ENCODE measurements around the gene MLPH. TPM values are rescaled to one million over a fixed set of nuclear protein-coding genes. Genes with fewer than 3 reads are reported as not detected.

Gene MLPH
- total and polyA plus RNA-seq, 2 of the 13 experiments (the other 11 are each of a cell fraction or from before 2014, with no cell fraction given) = 0.12 TPM; not detected in 1

GRCh38 chr2:237496428-237496827 is 9.4 kb downstream of the MLPH start:
- 60% methylated on average over 8 of the region's 8 CpGs for WGBS (ENCODE audit: low lambda C conversion rate)
- BruUV-seq (replicated peaks) = no TSS peak
- no peaks in the 10 kb centered on the region for H3K4me1 ChIP-seq (ENCODE audit: insufficient read depth, low read length)
- no peak overlapping the region for H3K4me3 ChIP-seq (replicated peaks in 1 of 3; ENCODE audit: insufficient read depth in 1 of 3, low read depth in 2 of 3, low read length in 3 of 3)
- in situ Hi-C loops (cut with HindIII; ENCODE audit: extremely low pct_ligation_motif_present, low pct_unique_long_range_greater_than_20kb) (no loop called here), intact Hi-C loops (cut with micrococcal nuclease; ENCODE audit: unreplicated experiment) (no loop called here)
- no peaks in the 10 kb centered on the region for H4K20me1 ChIP-seq (ENCODE audit: insufficient read depth, low read length)
- FAIRE-seq = no peak
- no peaks in the 10 kb centered on the region for H3K79me2 ChIP-seq (ENCODE audit: insufficient read depth, low read length)
- no peaks in the 10 kb centered on the region for H3K36me3 ChIP-seq (replicated peaks in 1 of 2; ENCODE audit: control insufficient read depth in 1 of 2, insufficient read depth in 2 of 2, low read length in 2 of 2)
- no peak overlapping the region for H3K4me2 ChIP-seq (ENCODE audit: low read depth, low read length)
- DNase-seq (ENCODE audit: low spot score) = no peak
- no peak overlapping the region for H3K27ac ChIP-seq (ENCODE audit: extremely low read length, insufficient read depth, low read length)
- no peak overlapping the region for H3K9ac ChIP-seq (ENCODE audit: insufficient read depth, low read depth, low read length)
- no peak for ATAC-seq
- CTCF ChIA-PET (ENCODE audit: low intra/inter-chr PET ratio, low total read pairs) = no interaction called here
- POLR2A ChIA-PET = no interaction called here
- H2AFZ ChIP-seq (ENCODE audit: low read length) = no peak overlapping the region
- peaks cover 2 to 57% of the 10 kb centered on the region in 2 experiments; a peak in 4 of 5 replicates for H3K27me3 ChIP-seq (ENCODE audit: control insufficient read depth in 1 of 2, insufficient read depth in 2 of 2, low read length in 2 of 2)
- TF ChIP-seq RFX3 (CRISPR knock-in tag; IDR thresholded peaks at IDR 0.05) = no peak
- no peak for TF ChIP-seq ADNP (CRISPR knock-in tag; IDR thresholded peaks at IDR 0.05)
- no peak for TF ChIP-seq GRHL1 (CRISPR knock-in tag; conservative IDR thresholded peaks at IDR 0.05)
- no peak for TF ChIP-seq ZNF644 (CRISPR knock-in tag; IDR thresholded peaks at IDR 0.05; ENCODE audit: low read depth)
- TF ChIP-seq HNRNPUL1 (IDR thresholded peaks at IDR 0.05; ENCODE audit: low read depth, low read length) = no peak
- TF ChIP-seq ZFP1 (CRISPR knock-in tag; IDR thresholded peaks at IDR 0.05) = no peak
- no peak for TF ChIP-seq MBNL3 (CRISPR knock-in tag; conservative IDR thresholded peaks at IDR 0.05)
- TF ChIP-seq POLR2AphosphoS5 (IDR thresholded peaks at IDR 0.05; ENCODE audit: low read depth, low read length) = no peak
- TF ChIP-seq ZNF484 (CRISPR knock-in tag; IDR thresholded peaks at IDR 0.05; ENCODE audit: borderline replicate concordance, low read depth) = no peak
- TF ChIP-seq ZNF589 (CRISPR knock-in tag; conservative IDR thresholded peaks at IDR 0.05) = no peak
- no peak for TF ChIP-seq MAX (IDR thresholded peaks at IDR 0.05)
- no peak for TF ChIP-seq GATAD1 (CRISPR knock-in tag; IDR thresholded peaks at IDR 0.05)
- TF ChIP-seq POLR2G (IDR thresholded peaks at IDR 0.05; ENCODE audit: low read depth, low read length) = no peak
- TF ChIP-seq DMAP1 (CRISPR knock-in tag; IDR thresholded peaks at IDR 0.05) = no peak
- TF ChIP-seq ISX (CRISPR knock-in tag; conservative IDR thresholded peaks at IDR 0.05) = no peak
- TF ChIP-seq ZNF607 (CRISPR knock-in tag; IDR thresholded peaks at IDR 0.05; ENCODE audit: borderline replicate concordance) = no peak
- no peak for TF ChIP-seq ZKSCAN1 (IDR thresholded peaks at IDR 0.05; ENCODE audit: low read length)
- H3K9me3 ChIP-seq (ENCODE audit: low read length) = peaks cover 16% of the 10 kb centered on the region
